ENCODE data around the gene MMP21. TPM values are rescaled to one million over a fixed set of nuclear protein-coding genes. Genes with fewer than 3 reads are reported as not detected.

Gene MMP21
- total and polyA plus RNA-seq, 2 experiments from 2014 or later = not detected

DNA sequence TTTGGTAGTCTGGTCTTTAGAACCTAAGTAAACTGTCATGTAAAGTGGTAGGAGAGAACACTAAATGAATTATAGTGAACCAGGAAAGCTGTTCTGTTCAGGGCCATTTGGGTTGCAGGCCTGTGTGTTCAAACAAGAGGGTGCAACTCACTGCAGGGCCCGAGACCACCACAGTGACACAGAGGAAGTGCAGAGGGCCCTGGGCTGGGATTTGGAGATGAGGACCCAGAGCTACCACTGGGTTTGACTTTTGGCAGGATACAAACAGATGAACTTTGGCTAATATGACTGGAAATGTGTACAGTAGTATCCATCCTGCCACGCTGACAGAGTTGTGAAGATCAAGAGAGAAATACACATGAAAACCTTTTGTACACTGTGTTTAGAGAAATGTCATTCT is 9.8 kb downstream of the MMP21 start (continued):
- TF ChIP-seq, protein P1, sequence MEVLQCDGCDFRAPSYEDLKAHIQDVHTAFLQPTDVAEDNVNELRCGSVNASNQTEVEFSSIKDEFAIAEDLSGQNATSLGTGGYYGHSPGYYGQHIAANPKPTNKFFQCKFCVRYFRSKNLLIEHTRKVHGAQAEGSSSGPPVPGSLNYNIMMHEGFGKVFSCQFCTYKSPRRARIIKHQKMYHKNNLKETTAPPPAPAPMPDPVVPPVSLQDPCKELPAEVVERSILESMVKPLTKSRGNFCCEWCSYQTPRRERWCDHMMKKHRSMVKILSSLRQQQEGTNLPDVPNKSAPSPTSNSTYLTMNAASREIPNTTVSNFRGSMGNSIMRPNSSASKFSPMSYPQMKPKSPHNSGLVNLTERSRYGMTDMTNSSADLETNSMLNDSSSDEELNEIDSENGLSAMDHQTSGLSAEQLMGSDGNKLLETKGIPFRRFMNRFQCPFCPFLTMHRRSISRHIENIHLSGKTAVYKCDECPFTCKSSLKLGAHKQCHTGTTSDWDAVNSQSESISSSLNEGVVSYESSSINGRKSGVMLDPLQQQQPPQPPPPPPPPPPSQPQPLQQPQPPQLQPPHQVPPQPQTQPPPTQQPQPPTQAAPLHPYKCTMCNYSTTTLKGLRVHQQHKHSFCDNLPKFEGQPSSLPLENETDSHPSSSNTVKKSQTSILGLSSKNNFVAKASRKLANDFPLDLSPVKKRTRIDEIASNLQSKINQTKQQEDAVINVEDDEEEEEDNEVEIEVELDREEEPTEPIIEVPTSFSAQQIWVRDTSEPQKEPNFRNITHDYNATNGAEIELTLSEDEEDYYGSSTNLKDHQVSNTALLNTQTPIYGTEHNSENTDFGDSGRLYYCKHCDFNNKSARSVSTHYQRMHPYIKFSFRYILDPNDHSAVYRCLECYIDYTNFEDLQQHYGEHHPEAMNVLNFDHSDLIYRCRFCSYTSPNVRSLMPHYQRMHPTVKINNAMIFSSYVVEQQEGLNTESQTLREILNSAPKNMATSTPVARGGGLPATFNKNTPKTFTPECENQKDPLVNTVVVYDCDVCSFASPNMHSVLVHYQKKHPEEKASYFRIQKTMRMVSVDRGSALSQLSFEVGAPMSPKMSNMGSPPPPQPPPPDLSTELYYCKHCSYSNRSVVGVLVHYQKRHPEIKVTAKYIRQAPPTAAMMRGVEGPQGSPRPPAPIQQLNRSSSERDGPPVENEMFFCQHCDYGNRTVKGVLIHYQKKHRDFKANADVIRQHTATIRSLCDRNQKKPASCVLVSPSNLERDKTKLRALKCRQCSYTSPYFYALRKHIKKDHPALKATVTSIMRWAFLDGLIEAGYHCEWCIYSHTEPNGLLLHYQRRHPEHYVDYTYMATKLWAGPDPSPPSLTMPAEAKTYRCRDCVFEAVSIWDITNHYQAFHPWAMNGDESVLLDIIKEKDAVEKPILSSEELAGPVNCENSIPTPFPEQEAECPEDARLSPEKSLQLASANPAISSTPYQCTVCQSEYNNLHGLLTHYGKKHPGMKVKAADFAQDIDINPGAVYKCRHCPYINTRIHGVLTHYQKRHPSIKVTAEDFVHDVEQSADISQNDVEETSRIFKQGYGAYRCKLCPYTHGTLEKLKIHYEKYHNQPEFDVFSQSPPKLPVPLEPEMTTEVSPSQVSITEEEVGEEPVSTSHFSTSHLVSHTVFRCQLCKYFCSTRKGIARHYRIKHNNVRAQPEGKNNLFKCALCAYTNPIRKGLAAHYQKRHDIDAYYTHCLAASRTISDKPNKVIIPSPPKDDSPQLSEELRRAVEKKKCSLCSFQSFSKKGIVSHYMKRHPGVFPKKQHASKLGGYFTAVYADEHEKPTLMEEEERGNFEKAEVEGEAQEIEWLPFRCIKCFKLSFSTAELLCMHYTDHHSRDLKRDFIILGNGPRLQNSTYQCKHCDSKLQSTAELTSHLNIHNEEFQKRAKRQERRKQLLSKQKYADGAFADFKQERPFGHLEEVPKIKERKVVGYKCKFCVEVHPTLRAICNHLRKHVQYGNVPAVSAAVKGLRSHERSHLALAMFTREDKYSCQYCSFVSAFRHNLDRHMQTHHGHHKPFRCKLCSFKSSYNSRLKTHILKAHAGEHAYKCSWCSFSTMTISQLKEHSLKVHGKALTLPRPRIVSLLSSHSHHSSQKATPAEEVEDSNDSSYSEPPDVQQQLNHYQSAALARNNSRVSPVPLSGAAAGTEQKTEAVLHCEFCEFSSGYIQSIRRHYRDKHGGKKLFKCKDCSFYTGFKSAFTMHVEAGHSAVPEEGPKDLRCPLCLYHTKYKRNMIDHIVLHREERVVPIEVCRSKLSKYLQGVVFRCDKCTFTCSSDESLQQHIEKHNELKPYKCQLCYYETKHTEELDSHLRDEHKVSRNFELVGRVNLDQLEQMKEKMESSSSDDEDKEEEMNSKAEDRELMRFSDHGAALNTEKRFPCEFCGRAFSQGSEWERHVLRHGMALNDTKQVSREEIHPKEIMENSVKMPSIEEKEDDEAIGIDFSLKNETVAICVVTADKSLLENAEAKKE (CRISPR knock-in tag; IDR thresholded peaks at IDR 0.05) = no peak
- TF ChIP-seq STAT1 (IDR thresholded peaks at IDR 0.05; ENCODE audit: unreplicated experiment) (no peak), EZH2phosphoT487 (IDR thresholded peaks at IDR 0.05; ENCODE audit: unreplicated experiment) (no peak), EZH2 (IDR thresholded peaks at IDR 0.05; ENCODE audit: low read depth, unreplicated experiment) (no peak), ZNF331 (CRISPR knock-in tag; IDR thresholded peaks at IDR 0.05; ENCODE audit: low read depth) (no peak), NANOG (IDR thresholded peaks at IDR 0.05; ENCODE audit: borderline replicate concordance) (no peak)
- TF ChIP-seq, protein P2, sequence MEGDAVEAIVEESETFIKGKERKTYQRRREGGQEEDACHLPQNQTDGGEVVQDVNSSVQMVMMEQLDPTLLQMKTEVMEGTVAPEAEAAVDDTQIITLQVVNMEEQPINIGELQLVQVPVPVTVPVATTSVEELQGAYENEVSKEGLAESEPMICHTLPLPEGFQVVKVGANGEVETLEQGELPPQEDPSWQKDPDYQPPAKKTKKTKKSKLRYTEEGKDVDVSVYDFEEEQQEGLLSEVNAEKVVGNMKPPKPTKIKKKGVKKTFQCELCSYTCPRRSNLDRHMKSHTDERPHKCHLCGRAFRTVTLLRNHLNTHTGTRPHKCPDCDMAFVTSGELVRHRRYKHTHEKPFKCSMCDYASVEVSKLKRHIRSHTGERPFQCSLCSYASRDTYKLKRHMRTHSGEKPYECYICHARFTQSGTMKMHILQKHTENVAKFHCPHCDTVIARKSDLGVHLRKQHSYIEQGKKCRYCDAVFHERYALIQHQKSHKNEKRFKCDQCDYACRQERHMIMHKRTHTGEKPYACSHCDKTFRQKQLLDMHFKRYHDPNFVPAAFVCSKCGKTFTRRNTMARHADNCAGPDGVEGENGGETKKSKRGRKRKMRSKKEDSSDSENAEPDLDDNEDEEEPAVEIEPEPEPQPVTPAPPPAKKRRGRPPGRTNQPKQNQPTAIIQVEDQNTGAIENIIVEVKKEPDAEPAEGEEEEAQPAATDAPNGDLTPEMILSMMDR (conservative IDR thresholded peaks at IDR 0.05; ENCODE audit: low read depth in 2 of 2) = no peak
